ENCODE measurements around the gene SUGP1.

SUGP1 gene

DNA sequence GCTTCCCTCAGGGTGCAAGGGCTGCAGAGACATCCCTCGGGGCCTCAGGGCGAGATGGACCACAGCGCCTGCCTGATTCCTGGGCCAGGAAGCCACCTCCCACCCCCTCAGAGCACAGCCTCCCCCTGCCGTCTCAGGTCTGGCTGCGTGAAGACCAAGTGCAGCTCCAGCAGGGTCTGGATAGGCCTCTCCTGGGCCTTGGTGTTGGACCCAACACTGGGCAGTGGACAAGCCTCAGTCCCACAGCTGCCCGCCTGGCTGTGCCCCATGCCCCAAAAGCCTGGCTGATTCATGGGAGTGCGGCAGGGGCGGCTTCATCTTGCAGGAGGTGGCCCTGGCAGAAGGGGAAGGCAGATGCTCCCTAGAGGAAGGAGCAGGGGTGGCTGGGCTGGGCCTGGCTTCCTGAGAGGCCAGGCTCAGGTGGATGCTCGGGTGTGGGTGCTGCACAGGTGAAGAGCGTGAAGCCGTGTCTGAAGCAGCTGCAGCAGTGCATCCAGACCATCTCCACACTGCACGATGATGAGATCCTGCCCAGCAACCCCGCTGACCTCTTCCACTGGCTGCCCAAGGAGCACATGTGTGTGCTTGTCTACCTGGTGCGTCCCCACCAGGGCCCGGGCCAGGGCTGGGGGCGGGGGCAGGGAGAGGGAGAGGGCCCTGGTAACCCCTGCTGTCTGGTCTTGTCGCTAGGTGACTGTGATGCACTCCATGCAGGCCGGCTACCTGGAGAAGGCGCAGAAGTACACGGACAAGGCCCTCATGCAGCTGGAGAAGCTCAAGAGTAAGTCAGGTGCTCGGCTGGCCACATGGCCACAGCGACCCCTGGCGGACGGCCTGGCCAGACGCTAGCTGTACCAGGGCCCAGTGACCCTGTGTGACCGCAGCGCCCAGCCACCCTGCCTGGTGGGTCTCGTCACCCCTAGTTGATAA is 22.0 kb upstream of the SUGP1 start:
- peak; percentile 63 for DNase-seq (ENCODE audit: low spot score)

DNA sequence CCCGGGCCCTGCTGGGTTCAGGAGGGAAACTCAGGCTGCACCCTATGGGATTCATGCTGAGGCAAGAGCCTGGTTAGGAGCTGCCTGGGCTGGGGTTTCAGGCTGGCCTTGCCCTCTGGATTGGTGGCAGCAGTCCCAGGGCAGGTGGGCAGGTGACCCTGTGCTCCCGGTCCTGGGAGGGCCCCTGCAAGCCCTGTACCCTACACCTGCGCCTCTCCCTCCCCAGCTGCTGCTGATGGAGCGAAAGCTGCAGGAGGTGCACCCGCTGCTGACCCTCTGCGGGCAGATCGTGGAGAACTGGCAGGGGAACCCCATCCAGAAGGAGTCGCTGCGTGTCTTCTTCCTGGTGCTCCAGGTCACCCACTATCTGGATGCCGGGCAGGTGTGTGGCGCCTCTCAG is 20.7 kb upstream of the SUGP1 start:
- no peak for DNase-seq (ENCODE audit: low spot score)

DNA sequence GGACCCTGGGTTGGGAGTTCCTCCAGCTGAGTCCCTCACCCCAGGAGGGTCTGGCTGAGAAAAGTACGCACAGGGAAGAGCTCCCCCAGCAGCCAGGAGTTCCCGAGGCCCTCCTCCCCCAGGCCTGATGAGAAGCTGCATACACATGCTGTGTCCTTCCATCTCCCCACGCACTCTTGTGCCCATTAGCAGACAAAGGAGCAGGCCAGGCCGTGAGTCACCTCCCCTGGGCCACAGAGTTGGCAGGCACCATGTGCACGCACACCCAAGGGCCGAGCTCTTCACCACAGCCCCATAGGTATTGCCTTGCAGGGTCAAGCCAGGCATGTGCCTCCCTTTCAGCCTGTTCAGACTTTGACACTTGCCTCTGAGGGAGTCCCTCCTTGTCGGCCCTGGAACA is 17.8 kb upstream of the SUGP1 start:
- DNase-seq (ENCODE audit: low spot score), result peak; percentile 7

DNA sequence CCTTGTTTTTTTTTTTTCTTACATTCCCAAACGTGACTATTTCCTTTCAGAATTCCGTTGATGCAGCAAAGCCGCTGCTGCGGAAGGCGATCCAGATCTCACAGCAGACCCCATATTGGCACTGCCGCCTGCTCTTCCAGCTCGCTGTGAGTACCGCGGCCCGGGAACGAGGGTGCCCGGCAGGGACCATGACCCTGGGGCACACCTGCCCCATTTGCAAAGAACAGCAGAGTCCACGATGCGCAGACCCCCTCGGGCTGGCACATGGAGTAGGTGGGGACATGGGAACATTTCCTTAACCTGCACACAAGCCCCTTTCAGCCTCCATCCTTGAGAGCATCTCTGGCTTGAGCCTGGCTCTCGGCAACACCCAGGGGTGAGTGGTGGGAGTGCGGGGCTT is 16.8 kb upstream of the SUGP1 start:
- DNase-seq (ENCODE audit: low spot score), result no peak

DNA sequence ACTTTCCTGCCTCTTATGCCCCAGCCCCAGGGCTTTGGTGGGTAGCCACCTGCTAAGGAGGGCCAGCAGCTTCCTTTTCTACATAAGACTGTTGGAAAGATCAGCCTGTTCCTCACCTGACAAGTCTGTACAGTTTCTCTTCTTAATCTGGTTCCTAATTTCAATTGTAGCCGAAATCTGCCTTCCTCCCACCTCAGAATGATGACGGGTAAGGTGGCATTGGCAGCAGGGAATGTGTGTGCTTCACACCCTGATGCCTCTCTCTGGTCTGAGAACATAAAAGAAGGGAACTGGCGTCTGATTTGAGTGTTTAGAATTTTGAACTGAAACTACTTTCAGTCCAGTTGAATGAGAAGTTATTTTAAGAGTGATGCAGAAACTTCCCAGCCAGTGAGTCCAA is 16.3 kb upstream of the SUGP1 start:
- no peak for DNase-seq (ENCODE audit: low spot score)

DNA sequence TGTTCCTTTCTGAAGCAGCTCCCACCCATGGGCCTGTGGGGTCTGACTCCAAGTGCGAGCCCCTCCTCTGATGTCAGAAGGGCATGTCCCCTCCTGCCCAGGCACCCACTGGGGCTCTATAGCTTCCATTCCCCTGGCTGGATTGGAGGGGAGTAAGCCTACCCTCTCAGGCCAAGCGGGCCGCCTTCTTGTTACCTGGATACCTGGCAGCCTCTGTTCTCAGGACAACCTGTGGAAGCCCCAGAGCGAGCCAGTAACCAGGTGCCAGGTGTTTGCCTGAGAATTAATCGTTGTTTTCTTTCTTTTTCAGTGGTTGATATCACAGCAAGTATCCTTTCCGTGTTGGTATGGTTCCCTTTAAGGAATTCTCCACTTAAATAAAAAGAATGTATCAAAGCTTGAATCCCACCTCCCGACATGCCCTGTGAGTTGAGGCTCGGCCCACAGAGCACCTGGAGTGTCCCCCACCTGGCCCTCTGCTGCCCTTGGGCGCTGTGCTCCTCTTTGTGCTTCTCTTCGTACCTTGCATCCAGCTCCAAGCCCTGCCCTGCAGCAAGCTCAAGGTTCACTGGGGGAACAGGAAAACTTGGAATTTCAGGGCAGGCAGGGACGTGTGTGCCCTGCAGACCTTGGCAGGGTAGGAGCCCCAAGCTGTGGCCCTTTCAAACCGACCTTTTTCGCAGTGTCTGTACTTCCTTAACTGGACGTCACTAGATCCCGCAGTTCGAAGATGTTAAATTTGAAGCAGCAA is 15.3 kb upstream of the SUGP1 start:
- no peak for DNase-seq (ENCODE audit: low spot score)

DNA sequence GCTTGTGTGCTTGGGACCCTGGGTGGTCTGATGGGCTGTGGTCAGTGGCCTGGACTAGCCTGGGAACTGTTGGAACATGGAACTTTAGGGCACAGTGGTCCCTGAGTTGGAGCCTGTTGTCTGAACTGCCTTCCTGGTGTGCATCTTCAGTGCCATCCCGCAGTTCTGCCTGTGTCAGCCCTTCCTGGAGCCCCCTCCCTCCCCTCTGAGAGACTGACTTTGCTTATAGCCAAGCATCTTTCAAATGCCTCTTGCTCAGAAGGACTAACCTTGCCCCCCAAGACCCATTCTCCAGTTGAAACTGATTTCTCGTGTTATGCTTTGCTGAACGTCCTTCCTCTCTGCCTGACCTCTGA is 14.7 kb upstream of the SUGP1 start:
- no peak for DNase-seq (ENCODE audit: low spot score)

DNA sequence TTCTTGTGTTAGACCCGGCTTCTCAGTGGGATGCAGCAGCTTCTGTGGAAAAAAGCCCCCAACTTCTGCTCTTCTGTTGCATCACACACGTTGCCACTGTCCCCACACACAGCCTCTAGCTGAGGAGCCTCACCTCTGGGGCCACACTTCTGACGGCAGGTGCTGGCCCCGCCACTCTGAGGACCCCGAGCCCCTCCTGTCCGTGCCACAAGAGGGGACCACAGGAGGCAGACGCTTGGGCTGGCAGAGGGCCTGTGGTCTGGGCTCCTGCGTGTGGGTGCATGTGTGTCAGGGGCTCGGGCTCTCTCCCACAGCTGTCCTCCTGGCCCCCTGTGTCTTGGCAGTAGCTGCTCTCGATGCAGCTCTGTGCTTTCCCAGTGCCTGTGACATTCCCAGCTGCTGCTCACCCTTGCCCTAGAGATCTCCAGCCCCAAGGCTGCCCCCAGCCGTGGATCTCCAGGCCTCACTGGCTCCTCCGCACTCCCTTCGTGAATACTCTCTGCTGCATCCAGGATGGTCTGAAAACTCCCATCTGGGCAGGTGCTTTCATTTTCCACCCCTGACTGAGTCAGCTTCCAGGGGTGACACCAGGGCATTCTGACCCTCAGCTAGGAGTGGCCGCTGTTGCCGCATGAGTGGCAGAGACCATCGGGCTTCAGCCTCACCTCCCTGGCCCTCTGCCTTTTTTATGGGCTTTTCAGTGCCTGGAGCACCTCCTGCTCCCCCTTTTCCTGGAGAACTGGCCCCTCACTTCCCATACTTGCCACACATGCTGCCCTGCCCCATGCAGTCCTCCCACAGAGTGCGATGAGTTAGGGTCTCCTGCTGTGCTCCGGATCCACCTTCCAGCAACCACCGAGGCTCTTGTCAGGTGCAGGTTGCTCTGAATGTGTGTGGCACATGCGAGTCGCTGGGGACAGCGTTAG is 14.0 kb upstream of the SUGP1 start:
- no peak for DNase-seq (ENCODE audit: low spot score)

DNA sequence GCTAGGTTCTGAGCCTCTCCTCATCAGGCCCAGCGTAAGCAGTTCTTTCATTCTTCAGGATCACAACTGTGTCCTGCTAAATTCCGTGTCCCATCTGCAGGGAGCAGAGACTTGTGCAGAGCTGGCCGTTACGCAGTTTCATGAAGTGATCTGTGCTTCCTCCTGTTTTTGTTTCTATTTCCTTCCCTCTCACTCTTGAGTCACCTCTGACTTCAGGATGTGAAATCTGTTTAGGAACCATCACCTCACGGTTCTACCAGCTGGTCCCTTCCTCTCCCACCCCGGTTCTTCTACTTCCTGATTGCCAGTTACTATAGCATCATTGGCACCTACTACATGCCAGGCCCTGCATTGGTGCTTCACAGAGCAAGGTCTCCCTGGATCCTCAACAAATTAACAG is 8.8 kb upstream of the SUGP1 start:
- DNase-seq (ENCODE audit: low spot score), result peak; percentile 7

DNA sequence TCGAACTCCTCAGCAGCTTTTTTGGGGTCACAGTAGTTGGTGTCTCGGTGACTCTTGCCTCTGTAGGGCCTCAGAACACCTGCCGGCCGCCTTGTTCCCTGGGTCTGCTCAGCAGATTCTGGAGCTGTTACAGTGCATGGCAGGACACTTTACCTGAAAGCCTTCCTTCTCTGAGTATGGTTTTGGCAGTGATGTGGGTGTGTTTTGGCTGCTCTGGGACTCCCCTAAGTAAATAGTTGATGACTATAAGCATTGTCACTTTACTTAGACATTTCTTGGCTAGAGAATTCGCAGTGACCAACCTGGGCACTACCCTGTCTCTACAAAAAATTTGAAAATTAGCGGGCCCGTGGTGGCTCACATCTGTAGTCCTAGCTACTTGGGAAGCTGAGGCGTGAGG is 7.4 kb upstream of the SUGP1 start:
- no peak for DNase-seq (ENCODE audit: low spot score)

DNA sequence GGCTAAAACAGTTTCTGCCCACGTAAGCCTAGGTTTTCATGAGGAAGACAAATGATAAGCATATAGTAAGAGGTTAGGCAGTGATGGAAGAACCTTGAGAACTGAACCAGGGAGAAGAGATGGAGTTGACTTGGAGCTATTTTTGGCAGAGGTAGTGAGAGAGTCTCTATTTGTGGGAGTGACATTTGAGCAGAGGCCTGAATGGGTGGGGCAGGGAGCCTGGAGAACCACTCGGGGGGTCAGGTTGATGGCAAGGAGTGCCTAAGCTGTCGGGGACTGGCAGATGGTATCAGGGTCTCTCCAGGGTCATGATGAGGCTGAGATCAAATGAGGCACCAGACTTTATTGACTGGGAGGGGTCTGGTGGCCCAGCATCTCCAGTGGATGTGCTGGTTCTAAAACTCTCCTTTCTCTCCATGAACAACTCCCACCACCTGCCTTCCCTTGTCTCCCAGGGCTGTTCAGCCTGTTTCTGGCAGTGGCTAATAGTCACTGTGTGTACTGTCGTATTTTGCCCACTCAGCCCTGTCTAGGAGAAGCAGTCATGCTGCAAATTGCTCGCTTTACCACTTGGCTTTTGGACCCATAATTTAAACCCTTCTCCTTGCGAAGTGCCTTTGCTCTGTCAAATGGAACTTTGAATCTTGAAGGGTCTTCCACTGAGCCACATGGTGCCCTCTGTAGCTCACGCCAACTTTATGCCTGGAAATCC is 3.9 kb upstream of the SUGP1 start:
- DNase-seq (ENCODE audit: low spot score), result no peak

DNA sequence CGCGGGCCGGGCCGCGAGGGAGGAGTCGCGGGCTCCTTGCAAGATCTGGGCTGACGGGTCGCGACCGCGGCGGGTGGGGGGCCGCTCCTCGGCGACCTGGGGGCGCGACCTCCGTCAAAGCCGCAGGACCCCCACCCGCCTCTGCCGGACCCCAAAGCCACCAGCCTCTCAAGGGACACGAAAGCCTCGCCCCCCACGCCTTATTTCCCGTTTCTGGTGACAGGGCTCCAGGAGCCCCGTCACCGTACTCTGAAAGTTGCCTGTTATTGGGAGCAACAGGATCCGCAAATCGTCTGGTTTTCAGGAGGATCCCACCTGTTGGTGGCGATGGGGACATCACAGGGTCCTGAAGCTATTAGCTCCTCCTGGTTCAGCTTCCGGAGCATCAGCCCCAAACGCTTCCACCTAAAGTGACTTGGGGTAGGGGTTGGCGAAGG is 850 bp upstream of the SUGP1 start:
- DNase-seq (ENCODE audit: low spot score), result peak; percentile 7

DNA sequence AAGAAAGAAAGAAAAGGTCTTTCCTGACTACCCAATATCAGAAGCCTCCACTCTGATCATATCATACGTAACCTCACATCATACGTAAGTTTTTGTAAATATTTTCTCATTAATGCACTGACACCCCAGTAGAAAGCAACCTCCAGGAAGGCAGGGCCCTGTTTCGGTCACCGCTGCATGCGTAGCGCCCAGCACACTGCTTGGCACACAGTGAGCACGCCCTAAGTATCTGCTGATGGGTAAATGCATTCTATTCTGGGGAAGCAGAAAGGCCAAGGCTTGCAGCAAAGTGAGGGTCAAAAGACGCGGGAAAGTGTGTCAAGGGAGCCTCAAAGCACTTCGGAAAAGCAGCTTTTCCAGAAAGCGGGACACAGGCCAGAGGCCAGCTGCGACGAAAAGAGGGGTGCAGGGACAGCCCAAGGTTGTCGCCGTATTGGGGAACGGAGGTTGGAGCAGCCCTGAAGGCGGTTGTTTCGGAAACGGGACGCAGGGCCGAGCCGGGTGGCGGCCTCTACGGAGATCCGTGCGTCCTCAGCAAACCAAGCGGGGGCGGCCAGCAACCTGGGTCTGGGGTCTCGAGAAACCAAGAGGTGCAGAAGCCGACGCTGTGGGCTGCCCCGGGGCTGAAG is 463 bp downstream of the SUGP1 start:
- DNase-seq (ENCODE audit: low spot score), result no peak

DNA sequence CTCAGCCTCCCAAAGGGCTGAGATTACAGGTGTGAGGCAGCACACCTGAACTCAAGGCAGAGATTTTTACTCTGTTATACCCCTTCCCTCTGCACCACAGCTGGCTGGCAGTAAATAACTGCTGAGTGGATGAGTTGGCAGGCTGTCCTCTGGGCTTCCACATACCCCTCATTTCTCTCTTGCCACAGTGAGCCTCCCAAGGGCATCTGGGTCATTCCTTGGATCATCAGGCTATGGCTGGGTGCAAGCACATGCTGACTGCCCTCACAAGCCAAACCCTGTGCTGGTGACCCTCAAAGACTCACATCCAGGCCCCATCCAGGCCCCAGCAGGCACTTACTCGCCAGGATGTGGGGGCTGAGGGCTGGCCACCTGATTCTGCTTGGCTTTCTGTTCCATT is 4.2 kb downstream of the SUGP1 start:
- no peak for DNase-seq (ENCODE audit: low spot score)

DNA sequence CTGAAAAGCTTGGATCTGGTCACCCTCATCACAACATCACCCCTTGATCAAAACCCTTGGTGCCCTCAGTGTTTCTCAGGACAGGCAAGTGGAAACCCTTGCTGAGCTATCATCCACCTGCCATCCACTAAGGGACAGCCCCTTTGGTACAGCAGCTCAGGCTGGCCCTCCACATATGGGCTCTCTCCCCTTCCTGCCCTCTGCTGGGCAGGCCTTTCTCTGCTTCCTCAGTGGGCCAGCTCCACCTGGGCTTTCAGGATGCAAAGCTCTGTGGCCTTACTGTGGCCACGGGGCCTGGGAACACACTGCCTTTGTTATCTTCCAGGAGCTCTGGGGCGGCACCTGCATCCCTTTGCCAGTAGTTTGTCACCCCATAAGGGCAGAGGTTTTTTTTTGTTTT is 4.9 kb downstream of the SUGP1 start:
- no peak for DNase-seq (ENCODE audit: low spot score)

DNA sequence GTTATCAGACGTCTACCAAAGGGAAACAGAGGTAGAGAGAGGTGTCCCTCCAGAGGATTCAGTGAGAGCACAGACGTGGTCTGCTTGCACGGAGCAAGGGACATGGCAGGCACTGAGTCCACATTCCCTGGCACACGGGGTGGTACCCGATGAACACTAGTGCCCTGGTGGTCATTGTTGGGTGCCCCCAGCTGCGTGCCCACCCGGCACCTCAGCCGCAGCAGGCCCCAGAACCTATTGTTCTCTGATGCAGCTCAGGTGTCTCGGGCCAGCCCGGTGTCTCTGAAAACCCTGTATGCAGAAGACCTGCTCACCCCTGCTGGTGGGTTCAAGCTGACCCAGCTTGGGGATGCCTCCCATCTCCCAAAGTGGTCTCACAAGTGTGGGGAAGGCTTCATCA is 11.9 kb downstream of the SUGP1 start:
- no peak for DNase-seq (ENCODE audit: low spot score)

DNA sequence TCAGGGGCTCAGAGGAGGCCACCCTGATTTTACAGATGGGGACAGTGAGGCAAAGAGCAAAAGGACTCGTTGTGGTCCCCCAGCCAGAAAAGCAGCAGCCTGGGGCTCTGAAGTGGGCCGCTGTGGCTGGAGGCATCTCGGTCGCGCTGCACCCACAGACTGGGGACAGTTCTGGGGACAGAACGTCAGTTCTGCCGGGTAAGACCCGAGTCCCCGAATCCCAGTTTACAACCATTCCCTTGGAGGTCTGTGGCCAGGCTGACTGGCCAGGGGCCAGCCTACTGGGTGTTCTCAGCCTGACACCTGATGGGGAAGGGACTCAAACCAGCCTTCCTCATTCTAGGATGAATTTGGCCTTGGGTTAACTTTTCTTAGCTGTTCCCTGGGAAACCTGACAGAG is 14.1 kb downstream of the SUGP1 start:
- no peak for DNase-seq (ENCODE audit: low spot score)

DNA sequence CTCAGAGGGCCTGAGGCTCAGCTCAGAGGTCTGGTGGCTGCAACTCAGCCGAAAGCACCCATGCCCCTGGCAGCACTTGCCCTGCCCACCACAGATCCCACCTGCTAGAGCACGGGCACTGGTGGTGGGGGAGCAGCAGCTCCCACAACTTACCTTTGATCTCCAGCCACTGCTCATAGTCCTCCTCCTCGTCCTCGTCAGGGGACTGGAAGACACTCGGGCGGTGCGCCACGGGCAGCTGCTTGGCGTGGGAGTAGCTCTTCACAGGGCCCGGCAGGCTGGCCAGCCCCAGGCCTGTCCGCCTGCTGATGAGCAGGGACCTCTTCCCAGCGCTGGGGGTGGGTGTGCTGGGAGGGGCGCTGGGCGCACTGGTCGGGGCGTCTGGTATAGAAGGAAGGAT is 14.6 kb downstream of the SUGP1 start:
- no peak for DNase-seq (ENCODE audit: low spot score)

DNA sequence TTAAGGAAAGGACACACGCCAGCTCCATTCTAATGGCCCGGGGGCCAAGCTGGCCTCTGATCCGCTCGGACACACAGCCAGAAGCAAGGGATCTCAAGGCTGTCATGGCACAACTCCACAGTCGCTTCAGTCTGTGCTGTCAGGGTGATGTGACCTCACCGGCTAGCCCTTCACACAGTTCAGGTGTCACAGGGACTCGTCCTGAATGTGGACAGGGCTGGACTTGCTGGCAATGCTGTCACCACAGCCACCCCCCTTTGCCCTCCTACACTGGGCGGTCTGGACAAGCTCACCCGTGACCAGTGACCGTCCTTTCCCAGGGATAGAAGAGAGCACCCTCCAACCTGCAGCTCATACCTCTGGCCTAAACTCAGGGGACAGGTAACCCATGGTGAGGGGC is 15.2 kb downstream of the SUGP1 start:
- DNase-seq (ENCODE audit: low spot score), result no peak

DNA sequence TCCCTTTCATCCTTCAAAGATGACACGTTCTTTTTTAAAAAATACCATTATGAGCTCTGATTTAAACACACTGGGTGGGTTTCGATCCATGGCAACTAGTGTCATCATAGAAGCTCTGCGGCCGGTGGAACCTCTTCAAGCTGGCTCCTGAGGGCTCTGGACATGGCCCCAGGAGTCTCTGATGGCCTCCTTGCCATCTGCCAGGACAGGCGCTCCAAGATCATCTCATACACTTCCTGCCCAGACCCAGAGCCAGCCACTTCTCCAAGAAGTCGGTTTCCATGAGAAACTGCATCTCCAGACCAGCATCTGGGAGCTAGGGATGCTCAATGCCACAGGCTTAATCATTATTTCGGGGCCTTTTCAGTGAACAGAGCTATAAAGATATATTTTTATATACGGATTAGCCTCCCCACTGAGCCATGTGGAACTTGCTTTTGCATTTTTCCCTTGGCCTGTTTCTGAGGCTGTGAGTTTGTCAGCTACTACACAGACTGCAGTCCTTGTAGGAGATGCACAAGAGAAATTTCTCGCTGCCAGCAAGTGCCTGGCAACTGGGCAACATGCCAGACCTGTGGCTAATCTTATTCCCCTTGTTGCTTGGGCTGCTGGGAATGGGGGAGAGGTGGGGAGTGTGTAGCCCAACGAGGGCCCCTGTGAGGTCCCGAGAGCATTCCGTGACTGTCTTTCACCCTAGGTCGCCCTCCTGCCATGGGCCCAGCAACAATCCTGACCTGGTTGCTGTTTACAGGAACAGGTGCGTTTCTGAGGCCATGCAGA is 15.9 kb downstream of the SUGP1 start:
- no peak for DNase-seq (ENCODE audit: low spot score)

DNA sequence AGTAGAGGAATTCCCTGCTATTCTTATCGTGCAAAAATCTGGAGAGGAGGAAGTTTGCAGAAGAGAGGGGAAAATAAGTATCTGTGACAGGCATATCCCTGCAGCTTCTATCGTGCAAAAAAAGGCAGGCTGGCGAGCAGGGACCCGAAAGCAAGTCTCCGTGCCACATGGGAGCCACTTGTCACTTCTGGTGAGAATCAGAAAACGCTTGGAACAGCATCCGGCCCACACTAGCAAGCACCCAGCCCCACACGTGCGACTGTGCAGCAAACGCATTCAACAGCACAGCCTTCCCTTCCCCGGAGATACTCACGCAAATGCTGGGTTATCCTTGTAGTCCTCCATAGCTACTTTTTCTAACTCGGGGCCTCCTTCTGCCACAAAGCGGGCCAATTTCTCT is 16.9 kb downstream of the SUGP1 start:
- DNase-seq (ENCODE audit: low spot score), result no peak
